ENCODE measurements around the gene MRPL43. TPM values are rescaled to one million over a fixed set of nuclear protein-coding genes. Genes with fewer than 3 reads are reported as not detected.

Gene MRPL43
- total RNA-seq, 1 donor from 2014 or later, result 24.5 TPM

GRCh38 chr10:101011517-101012423, 24.5 kb upstream of the MRPL43 start:
- no peaks in the 10 kb centered on the region for H3K9me3 Mint-ChIP-seq
- DNase-seq (ENCODE audit: low spot score), result peak; percentile 65
- H2AFZ ChIP-seq (replicated peaks), result no peak overlapping the region
- H3K4me1 ChIP-seq, result peaks cover 18% of the 10 kb centered on the region
- H3K4me1 Mint-ChIP-seq, result peaks cover 35% of the 10 kb centered on the region
- peak overlapping the region; percentile 25 for H3K27ac Mint-ChIP-seq
- H3K27ac ChIP-seq, result no peak overlapping the region
- peaks cover 17% of the 10 kb centered on the region for H3F3A ChIP-seq (ENCODE audit: low read depth)
- H3K36me3 ChIP-seq, result no peaks in the 10 kb centered on the region
- H3K27me3 Mint-ChIP-seq (ENCODE audit: insufficient read depth, low read depth), result peaks cover 21% of the 10 kb centered on the region
- TF ChIP-seq EZH2 (IDR thresholded peaks at IDR 0.05) (no peak), CTCF (IDR thresholded peaks at IDR 0.05) (peak; percentile 55)
- H3K27me3 ChIP-seq, result peaks cover 25% of the 10 kb centered on the region
- H3K36me3 Mint-ChIP-seq, result no peaks in the 10 kb centered on the region
- no peak overlapping the region for H3K4me3 Mint-ChIP-seq
- no peaks in the 10 kb centered on the region for H4K20me1 ChIP-seq (ENCODE audit: low read depth)
- H3K9ac ChIP-seq, result no peak overlapping the region
- no peak overlapping the region for H3K4me3 ChIP-seq
- no peak overlapping the region for H3K4me2 ChIP-seq
- H3K9me3 ChIP-seq (ENCODE audit: low read depth), result no peaks in the 10 kb centered on the region
- no peaks in the 10 kb centered on the region for H3K79me2 ChIP-seq (ENCODE audit: low read depth)

DNA sequence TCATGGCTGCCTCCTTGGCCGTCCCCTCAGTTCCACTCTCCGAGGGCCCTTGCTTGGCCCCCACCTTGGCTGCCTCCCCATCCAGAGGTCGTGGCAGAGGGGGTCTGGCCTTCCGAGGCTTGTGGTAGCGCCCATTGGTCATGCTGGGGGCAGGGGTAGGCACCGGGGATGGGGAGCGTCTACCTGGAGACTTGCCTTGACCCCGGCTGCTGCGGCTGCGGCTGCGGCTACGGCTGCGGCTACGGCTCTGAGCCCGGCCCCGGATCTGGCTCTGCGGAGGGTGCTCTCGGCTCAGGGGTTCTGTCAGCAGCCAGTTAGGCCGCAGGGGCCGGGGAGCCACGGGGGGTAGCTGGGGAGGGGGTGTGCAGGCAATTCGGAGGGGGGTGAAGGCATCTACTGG, 23.0 kb upstream of the MRPL43 start:
- no peak overlapping the region for H3K27ac ChIP-seq
- H3K36me3 ChIP-seq, result no peaks in the 10 kb centered on the region
- Mint-ChIP-seq H3K4me3 (no peak overlapping the region), H3K4me1 (peaks cover 28% of the 10 kb centered on the region), H3K27ac (no peak overlapping the region), H3K27me3 (ENCODE audit: insufficient read depth, low read depth) (peaks cover 9% of the 10 kb centered on the region), H3K36me3 (peaks cover 3% of the 10 kb centered on the region), H3K9me3 (no peaks in the 10 kb centered on the region)
- no peak for DNase-seq (ENCODE audit: low spot score)
- peaks cover 10% of the 10 kb centered on the region for H3K27me3 ChIP-seq
- no peak overlapping the region for H3K4me3 ChIP-seq
- no peak for TF ChIP-seq CTCF (IDR thresholded peaks at IDR 0.05)
- no peak for TF ChIP-seq EZH2 (IDR thresholded peaks at IDR 0.05)
- TF ChIP-seq EZH2phosphoT487 (IDR thresholded peaks at IDR 0.05), result no peak
- H3K4me2 ChIP-seq, result no peak overlapping the region
- no peaks in the 10 kb centered on the region for H3K9me3 ChIP-seq (ENCODE audit: low read depth)
- H3K4me1 ChIP-seq, result peaks cover 18% of the 10 kb centered on the region
- no peaks in the 10 kb centered on the region for H3K79me2 ChIP-seq (ENCODE audit: low read depth)
- H3F3A ChIP-seq (ENCODE audit: low read depth), result peaks cover 27% of the 10 kb centered on the region
- no peak overlapping the region for H3K9ac ChIP-seq
- no peaks in the 10 kb centered on the region for H4K20me1 ChIP-seq (ENCODE audit: low read depth)
- no peak overlapping the region for H2AFZ ChIP-seq (replicated peaks)

GRCh38 chr10:101008823-101009423, 21.6 kb upstream of the MRPL43 start:
- H3F3A ChIP-seq (ENCODE audit: low read depth), result peaks cover 27% of the 10 kb centered on the region
- no peaks in the 10 kb centered on the region for H3K27me3 ChIP-seq
- no peak overlapping the region for H3K27ac ChIP-seq
- H3K9me3 ChIP-seq (ENCODE audit: low read depth), result no peaks in the 10 kb centered on the region
- Mint-ChIP-seq H3K36me3 (peaks cover 3% of the 10 kb centered on the region), H3K4me1 (peaks cover 16% of the 10 kb centered on the region), H3K9me3 (no peaks in the 10 kb centered on the region), H3K4me3 (peak overlapping the region; percentile 11), H3K27ac (peak overlapping the region; percentile 83), H3K27me3 (ENCODE audit: insufficient read depth, low read depth) (peaks cover 4% of the 10 kb centered on the region)
- peaks cover 18% of the 10 kb centered on the region for H3K4me1 ChIP-seq
- no peak for TF ChIP-seq EZH2 (IDR thresholded peaks at IDR 0.05)
- no peak for TF ChIP-seq CTCF (IDR thresholded peaks at IDR 0.05)
- TF ChIP-seq EZH2phosphoT487 (IDR thresholded peaks at IDR 0.05), result no peak
- no peak overlapping the region for H3K9ac ChIP-seq
- H4K20me1 ChIP-seq (ENCODE audit: low read depth), result peaks cover 12% of the 10 kb centered on the region
- H3K4me3 ChIP-seq, result no peak overlapping the region
- H2AFZ ChIP-seq (replicated peaks), result no peak overlapping the region
- H3K4me2 ChIP-seq, result no peak overlapping the region
- DNase-seq (ENCODE audit: low spot score), result no peak
- no peaks in the 10 kb centered on the region for H3K79me2 ChIP-seq (ENCODE audit: low read depth)
- H3K36me3 ChIP-seq, result no peaks in the 10 kb centered on the region

Data from neural progenitor cell (in vitro differentiated cells).